GM12801 (cell line): Measurements from ENCODE around the gene GNAS-AS1.

ENCODE experiments used
- CTCF ChIP-seq: IDR thresholded peaks from one replicate; pipeline ENCODE4 v1.5.1; 2011; ENCODE audit warnings: control low read depth; ENCODE audit not compliant: insufficient read length; ENCODE audit errors: extremely low read depth

GNAS-AS1 gene

GRCh38 chr20:58797371-58798338, 53.0 kb downstream of the GNAS-AS1 start:
- no peak for TF ChIP-seq CTCF

DNA sequence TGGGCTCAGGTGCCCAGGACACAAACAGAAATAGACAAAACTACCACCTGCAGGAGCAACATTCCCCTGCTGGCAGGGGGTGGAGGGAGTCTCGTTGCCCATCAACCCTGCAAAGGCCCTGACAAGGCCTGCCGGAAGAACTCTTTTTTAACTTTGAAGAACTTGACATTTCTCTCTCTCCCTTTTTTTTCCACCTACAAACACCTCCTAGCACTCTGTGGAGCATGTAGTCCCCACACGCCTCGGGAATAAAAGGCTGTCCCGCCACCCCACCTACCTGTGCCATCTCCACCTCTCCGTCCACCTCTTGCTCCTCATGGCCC, 54.8 kb downstream of the GNAS-AS1 start:
- TF ChIP-seq CTCF: no peak

- no peak for TF ChIP-seq CTCF
These were observed 55.4 kb downstream of the GNAS-AS1 start for GRCh38 chr20:58795181-58795922.

DNA sequence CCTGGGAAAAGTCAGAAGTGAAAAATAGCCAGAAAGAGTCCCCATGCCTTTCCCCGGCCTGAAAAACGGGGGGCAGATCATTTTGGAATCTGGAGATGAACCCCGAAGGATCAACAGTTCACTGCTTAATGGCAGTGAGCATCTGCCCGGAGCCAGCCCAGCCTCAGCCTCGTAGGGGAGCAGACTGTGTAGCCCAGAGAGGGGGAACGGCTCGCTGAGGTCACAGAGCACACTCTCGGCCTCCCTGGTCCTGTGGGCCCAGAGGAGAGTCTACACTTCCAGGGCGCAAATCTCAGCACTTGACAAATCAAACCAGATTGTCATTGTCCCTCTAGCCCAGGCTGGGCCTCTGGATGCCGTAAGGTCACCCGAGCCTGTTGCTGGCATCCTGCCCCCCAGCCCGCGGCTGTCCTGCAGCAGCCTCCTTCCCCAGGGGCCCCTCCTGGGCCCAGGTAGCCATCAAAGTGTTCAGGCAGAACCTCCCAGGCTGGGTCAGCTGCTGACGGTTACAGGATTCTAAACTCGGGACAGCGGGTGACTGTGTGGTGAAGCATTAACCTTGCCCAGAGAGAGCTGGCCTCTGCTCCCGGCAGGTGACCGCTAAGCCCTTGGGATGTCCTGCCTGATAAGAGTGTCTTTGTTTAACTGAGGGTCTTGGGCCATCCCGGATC, 56.1 kb downstream of the GNAS-AS1 start:
- no peak for TF ChIP-seq CTCF

- TF ChIP-seq CTCF: no peak
These were observed 56.9 kb downstream of the GNAS-AS1 start for GRCh38 chr20:58793512-58794420.

DNA sequence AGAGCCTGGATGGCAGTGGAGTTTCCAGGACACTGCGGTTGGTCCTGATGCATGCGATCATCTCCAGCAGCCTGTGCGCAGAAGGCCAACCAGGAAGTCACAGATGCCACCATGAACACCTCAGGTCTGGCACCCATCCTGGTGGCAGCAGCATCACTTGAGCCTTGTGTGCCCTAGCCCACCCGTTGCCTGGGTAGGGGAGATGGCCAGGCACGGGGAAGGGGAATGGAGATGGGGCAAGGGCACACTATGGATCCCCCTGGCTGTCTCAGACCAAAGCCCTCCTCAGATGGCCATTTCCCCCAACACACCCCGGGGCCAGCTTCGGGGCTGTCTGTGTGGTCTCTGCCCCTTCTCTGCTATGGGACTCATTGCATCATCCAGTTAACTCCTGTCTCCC, 58.3 kb downstream of the GNAS-AS1 start:
- no peak for TF ChIP-seq CTCF
